ENCODE results near the gene DNAJB12.
A peak's percentile ranks its signal among the peaks of the same experiment; 100 is the strongest.

Gene DNAJB12

DNA sequence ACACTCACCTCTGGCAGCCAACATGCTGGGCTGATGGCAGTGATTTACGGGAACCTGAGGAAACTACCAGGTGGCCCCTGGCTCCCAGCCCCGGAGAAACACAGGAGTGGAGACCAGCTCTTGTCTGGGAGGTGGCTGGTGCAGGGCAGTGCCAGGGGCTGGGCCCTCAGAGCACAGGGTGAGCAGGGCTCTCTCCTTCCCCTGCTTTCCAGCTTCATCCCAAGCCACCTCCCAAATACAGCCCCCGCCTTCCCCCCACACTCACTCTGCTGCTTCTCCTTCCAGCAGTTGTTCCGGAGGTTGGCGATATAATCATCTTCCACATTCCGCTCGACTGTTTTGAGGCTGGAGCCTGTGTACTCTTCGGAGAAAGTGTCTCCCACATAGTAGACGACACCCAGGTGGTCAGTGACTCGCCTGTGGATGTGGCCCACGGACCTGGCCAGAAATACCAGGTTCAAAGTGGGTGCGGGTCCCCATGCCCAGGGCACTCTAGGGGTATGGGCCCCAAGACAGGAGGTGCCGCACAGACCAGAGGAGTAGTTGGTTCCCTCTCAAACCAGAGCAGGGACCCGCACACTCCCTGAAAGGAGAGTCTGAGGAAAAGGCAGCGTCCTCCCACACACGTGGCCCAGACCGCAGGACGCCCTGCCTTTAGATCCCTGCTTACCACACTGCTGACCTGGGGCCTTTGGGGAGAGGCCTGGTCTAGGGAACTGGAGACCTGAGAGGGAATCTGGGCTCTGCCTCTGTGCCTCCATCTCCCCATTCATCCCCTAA, 18.3 kb downstream of the DNAJB12 start:
- no peak overlapping the region for H3K4me3 ChIP-seq (ENCODE audit: low read depth, low read length)
- no peak for DNase-seq (ENCODE audit: low read depth)
- in situ Hi-C loops (cut with HindIII; ENCODE audit: low sequenced_read_pairs): no loop called here
- no peak for TF ChIP-seq CTCF (IDR thresholded peaks at IDR 0.05; ENCODE audit: low read depth, low read length, missing control alignments)

GRCh38 chr10:72335394-72336258, 19.1 kb downstream of the DNAJB12 start:
- peak; percentile 9 for TF ChIP-seq CTCF (IDR thresholded peaks at IDR 0.05; ENCODE audit: low read depth, low read length, missing control alignments)
- no peak overlapping the region for H3K4me3 ChIP-seq (ENCODE audit: low read depth, low read length)
- in situ Hi-C loops (cut with HindIII; ENCODE audit: low sequenced_read_pairs): no loop called here
- no peak for DNase-seq (ENCODE audit: low read depth)

DNA sequence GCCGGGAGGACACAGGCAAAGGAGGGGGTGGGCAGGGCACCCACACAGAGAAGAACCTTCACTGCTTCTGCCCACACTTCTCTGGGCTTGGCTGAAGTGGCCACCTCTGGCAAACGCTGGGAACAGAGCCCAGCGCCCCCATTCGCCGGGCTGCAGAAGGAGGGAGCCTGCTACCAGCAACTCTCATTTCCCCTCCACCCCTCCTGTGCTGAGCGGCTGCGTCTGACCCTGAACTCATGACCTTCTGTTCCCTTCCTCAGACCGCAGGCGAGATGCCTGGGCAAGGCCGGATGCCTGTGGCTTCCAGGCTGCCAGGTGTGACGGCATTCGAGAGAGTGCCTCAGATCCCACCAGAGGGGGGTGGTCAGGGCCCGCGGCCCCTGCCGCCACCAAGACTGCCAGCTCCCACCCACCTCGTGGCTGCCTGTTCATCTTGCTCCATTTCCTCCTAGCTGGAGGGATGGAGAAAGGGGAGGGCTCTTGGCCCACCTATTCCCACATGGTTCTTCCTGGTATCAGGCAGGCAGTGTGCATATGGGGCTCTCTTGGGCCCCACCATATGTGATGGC, 19.8 kb downstream of the DNAJB12 start:
- H3K4me3 ChIP-seq (ENCODE audit: low read depth, low read length): no peak overlapping the region
- in situ Hi-C loops (cut with HindIII; ENCODE audit: low sequenced_read_pairs): no loop called here
- peak; percentile 99 for DNase-seq (ENCODE audit: low read depth)
- TF ChIP-seq CTCF (IDR thresholded peaks at IDR 0.05; ENCODE audit: low read depth, low read length, missing control alignments): no peak

DNA sequence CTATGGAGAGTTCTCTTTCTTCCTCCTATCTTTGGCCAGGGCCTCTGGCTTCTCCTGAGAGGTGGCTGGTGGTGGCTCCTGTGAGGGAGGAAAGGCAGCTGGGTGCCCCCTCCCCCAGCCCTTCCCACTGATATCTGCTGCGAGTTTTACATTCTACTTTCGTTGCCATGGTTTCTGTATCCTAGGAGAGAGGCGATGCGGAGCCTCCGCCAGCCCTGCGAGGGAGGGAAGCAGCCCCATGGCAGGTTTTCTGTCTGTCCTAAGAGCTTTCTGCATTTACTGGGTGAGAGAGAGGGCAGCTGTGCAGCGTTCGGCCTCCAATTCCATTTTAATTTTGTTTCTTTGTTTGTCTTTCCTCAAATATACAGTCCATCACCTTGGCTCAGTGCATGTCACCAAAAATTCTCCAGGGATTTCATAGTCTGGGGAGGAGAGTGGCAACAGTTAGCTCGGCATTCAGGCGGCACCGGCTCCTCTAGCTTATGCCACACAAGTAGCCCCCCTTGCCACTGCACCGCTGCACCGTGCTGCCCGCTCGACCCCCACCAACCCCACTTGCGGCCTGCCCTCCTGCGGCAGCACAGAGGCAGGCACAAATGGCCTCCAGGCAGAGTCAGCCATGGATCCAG, 20.4 kb downstream of the DNAJB12 start:
- in situ Hi-C loops (cut with HindIII; ENCODE audit: low sequenced_read_pairs): no loop called here
- DNase-seq (ENCODE audit: low read depth): peak; percentile 77
- TF ChIP-seq CTCF (IDR thresholded peaks at IDR 0.05; ENCODE audit: low read depth, low read length, missing control alignments): no peak
- no peak overlapping the region for H3K4me3 ChIP-seq (ENCODE audit: low read depth, low read length)

GRCh38 chr10:72333112-72334015, 21.4 kb downstream of the DNAJB12 start:
- no peak for TF ChIP-seq CTCF (IDR thresholded peaks at IDR 0.05; ENCODE audit: low read depth, low read length, missing control alignments)
- no peak for DNase-seq (ENCODE audit: low read depth)
- no peak overlapping the region for H3K4me3 ChIP-seq (ENCODE audit: low read depth, low read length)
- in situ Hi-C loops (cut with HindIII; ENCODE audit: low sequenced_read_pairs): no loop called here
